PC-9 (cell line): ENCODE measurements around the gene DSCAM.

Source experiments
- EZH2 ChIP-seq: fragments of 200-600 bp; sonication (generic); IDR thresholded peaks from 2 replicates; pipeline ENCODE4 v1.8.0; 2017; ENCODE audit warnings: antibody characterized with exemption, low read depth
- TF ChIP-seq, protein P1 (sequence below): fragments of 200-600 bp; sonication (generic); conservative IDR thresholded peaks from 2 replicates; pipeline ENCODE4 v1.6.1; 2017; ENCODE audit warnings: mixed run types, antibody characterized with exemption, mild to moderate bottlenecking, moderate library complexity

DNA sequence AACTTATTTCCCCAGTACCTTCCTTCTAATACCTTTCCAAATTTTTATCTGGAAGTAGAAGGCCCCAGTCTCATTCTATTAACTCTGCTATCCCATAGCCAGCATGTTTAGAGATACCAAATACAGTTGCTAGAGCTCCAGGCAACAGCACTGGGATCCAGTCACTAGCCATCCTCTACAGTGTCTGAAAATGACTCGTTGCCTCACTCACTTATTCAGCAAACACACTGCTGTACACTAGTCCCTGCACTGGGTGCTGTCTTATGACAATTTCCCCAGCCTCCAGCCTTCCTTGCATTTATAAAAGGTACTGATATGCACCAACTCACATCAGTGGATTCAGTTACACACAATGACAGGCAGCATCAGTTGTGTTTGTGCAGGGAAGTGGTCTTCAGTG, 179.0 kb downstream of the DSCAM start:
- TF ChIP-seq EZH2: no peak
- TF ChIP-seq, protein P1, sequence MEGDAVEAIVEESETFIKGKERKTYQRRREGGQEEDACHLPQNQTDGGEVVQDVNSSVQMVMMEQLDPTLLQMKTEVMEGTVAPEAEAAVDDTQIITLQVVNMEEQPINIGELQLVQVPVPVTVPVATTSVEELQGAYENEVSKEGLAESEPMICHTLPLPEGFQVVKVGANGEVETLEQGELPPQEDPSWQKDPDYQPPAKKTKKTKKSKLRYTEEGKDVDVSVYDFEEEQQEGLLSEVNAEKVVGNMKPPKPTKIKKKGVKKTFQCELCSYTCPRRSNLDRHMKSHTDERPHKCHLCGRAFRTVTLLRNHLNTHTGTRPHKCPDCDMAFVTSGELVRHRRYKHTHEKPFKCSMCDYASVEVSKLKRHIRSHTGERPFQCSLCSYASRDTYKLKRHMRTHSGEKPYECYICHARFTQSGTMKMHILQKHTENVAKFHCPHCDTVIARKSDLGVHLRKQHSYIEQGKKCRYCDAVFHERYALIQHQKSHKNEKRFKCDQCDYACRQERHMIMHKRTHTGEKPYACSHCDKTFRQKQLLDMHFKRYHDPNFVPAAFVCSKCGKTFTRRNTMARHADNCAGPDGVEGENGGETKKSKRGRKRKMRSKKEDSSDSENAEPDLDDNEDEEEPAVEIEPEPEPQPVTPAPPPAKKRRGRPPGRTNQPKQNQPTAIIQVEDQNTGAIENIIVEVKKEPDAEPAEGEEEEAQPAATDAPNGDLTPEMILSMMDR: no peak
